B cell (primary cell): ENCODE data around the gene ZNF669. TPM values are rescaled to one million over a fixed set of nuclear protein-coding genes. Genes with fewer than 3 reads are reported as not detected.

Source experiments
- ATAC-seq: fragments of 200-7000 bp; cut with Tn5 transposase; one replicate; pipeline ENCODE4 v1.10.0; 2021; ENCODE audit warnings: low read depth, mild to moderate bottlenecking, moderate number of reproducible peaks, moderate library complexity
- CTCF ChIA-PET: fragments of 350-600 bp; sonication (Branson Sonifier 250); formaldehyde crosslinking; loops from one replicate; lab custom pipeline; 2021; ENCODE audit warnings: antibody characterized with exemption, inconsistent platforms; lab: Charles Lee
- POLR2A ChIA-PET: fragments of 350-600 bp; sonication (Branson Sonifier 250); formaldehyde crosslinking; loops from one replicate; lab custom pipeline; 2021; ENCODE audit warnings: antibody characterized with exemption; lab: Charles Lee
- DNase-seq: peaks from one replicate; pipeline ENCODE4 v3.0.0; 2013
- H2AFZ ChIP-seq: 2 replicates; pipeline ENCODE4 v1.6.1; 2012; ENCODE audit warnings: mild to moderate bottlenecking, low read depth, low read length; ENCODE audit not compliant: insufficient read depth, poor library complexity, severe bottlenecking
- H3K27ac ChIP-seq, 2 donors: 1 replicate in 1 of 2; 2 replicates in 1 of 2; pipeline ENCODE4 v1.5.1; 2012 to 2013; ENCODE audit warnings: low read length in 2 of 2, mild to moderate bottlenecking in 2 of 2, moderate library complexity in 1 of 2
- H3K27me3 ChIP-seq, 4 experiments: fragments of 200-600 bp in 1 of 4; sonication (generic) in 1 of 4; replicated peaks in 1 of 4; 1 replicate in 2 of 4; 2 replicates in 2 of 4; pipeline versions ENCODE4 v1.6.1 to v1.7.0; 2013 to 2016; ENCODE audit warnings: low read length in 3 of 4, mild to moderate bottlenecking in 2 of 4, mixed read lengths in 1 of 4, moderate library complexity in 1 of 4; ENCODE audit not compliant: insufficient read depth in 4 of 4, control insufficient read depth in 3 of 4; ENCODE audit errors: control extremely low read depth in 1 of 4
- H3K36me3 ChIP-seq, 2 experiments: replicated peaks in 1 of 2; 1 replicate in 1 of 2; 2 replicates in 1 of 2; pipeline versions ENCODE4 v1.6.1 to v1.7.1; 2013; ENCODE audit warnings: low read length in 1 of 2; ENCODE audit not compliant: insufficient read depth in 2 of 2, control insufficient read depth in 1 of 2; ENCODE audit errors: control extremely low read depth in 1 of 2, extremely low read depth in 1 of 2
- H3K4me1 ChIP-seq, 2 donors: fragments of 200-600 bp in 1 of 2; sonication (generic) in 1 of 2; 1 replicate in 1 of 2; 2 replicates in 1 of 2; pipeline versions ENCODE4 v1.5.1 to v1.6.1; 2013 to 2017; ENCODE audit warnings: low read length in 2 of 2; ENCODE audit not compliant: control insufficient read depth in 2 of 2, insufficient read depth in 2 of 2
- H3K4me2 ChIP-seq: replicated peaks from 2 replicates; pipeline ENCODE3; 2012; ENCODE audit warnings: mild to moderate bottlenecking, low read depth, low read length; ENCODE audit not compliant: poor library complexity, severe bottlenecking
- H3K4me3 ChIP-seq, 5 experiments: fragments of 200-600 bp in 1 of 5; sonication (generic) in 1 of 5; 1 replicate in 3 of 5; 2 replicates in 2 of 5; pipeline versions ENCODE4 v1.5.1 to v1.7.0; 2011 to 2016; ENCODE audit warnings: low read length in 4 of 5, mild to moderate bottlenecking in 4 of 5, low read depth in 2 of 5, control low read depth in 1 of 5, moderate library complexity in 1 of 5; ENCODE audit not compliant: insufficient read depth in 1 of 5; ENCODE audit errors: control extremely low read depth in 1 of 5, extremely low read depth in 1 of 5
- H3K79me2 ChIP-seq: fragments of 200-600 bp; sonication (generic); one replicate; pipeline ENCODE4 v1.6.0; 2016; ENCODE audit warnings: low read length; ENCODE audit not compliant: control insufficient read depth, insufficient read depth
- H3K9ac ChIP-seq: fragments of 200-600 bp; sonication (generic); 2 replicates; pipeline ENCODE4 v1.6.1; 2017; ENCODE audit warnings: mild to moderate bottlenecking, low read length, moderate library complexity
- H3K9me3 ChIP-seq, 3 donors: one replicate each; pipeline versions ENCODE4 v1.6.1 to v1.7.1; 2013; ENCODE audit warnings: low read length in 2 of 3; ENCODE audit not compliant: control insufficient read depth in 2 of 3, insufficient read depth in 1 of 3; ENCODE audit errors: control extremely low read depth in 1 of 3
- H4K20me1 ChIP-seq: 2 replicates; pipeline ENCODE4 v1.6.0; 2012; ENCODE audit warnings: mild to moderate bottlenecking, low read length; ENCODE audit not compliant: insufficient read depth, control insufficient read depth, poor library complexity, severe bottlenecking
- H3K27ac Mint-ChIP-seq: one replicate; pipeline ENCODE4 v1.8.0; 2021; ENCODE audit warnings: mixed read lengths
- H3K27me3 Mint-ChIP-seq: one replicate; pipeline ENCODE4 v1.8.0; 2021; ENCODE audit warnings: mixed read lengths
- H3K4me1 Mint-ChIP-seq: one replicate; pipeline ENCODE4 v1.8.0; 2021; ENCODE audit warnings: mixed read lengths
- H3K4me3 Mint-ChIP-seq: one replicate; pipeline ENCODE4 v1.8.0; 2021; ENCODE audit warnings: mixed read lengths
- H3K9me3 Mint-ChIP-seq: one replicate; pipeline ENCODE4 v1.8.0; 2022; ENCODE audit warnings: mixed read lengths; ENCODE audit not compliant: insufficient read depth
- CTCF ChIP-seq: fragments of 200-600 bp; IDR thresholded peaks from one replicate; pipeline ENCODE4 v1.8.0; 2022; ENCODE audit warnings: antibody characterized with exemption, mild to moderate bottlenecking
- EZH2 ChIP-seq: IDR thresholded peaks from 2 replicates; pipeline ENCODE4 v1.6.1; 2012; ENCODE audit warnings: borderline replicate concordance, low read depth, mild to moderate bottlenecking, moderate library complexity, low read length; ENCODE audit not compliant: insufficient read depth, poor library complexity, severe bottlenecking
- WGBS: methylation state at CpG from one replicate; pipeline ENCODE4 v1.1.5; 2013; ENCODE audit warnings: missing lambda C conversion rate; ENCODE audit not compliant: insufficient coverage; 5-methylcytosine and 5-hydroxymethylcytosine counted together
- intact Hi-C: fragments of 100-400 bp; cut with micrococcal nuclease; formaldehyde crosslinking; loops from one replicate; pipeline ENCODE4 v1.10.0; 2022
- polyA plus RNA-seq: library from polyadenylated mRNA; depleted of rRNA; stranded (reverse); fragments of >200 nt; gene quantifications from 2 replicates; pipeline ENCODE4 v1.2.3, GENCODE V29; 2012
- total RNA-seq, 2 donors: library from RNA; stranded (reverse); fragments of 120-200 nt in 1 of 2; gene quantifications; 1 replicate in 1 of 2; 2 replicates in 1 of 2; pipeline versions ENCODE4 v1.2.3 to v1.2.4, GENCODE V29; 2013 to 2022

The ZNF669 gene
- total and polyA plus RNA-seq, 2 donors (not counting 1 experiment from before 2014, with no cell fraction given), result 16.3 to 20.8 TPM

GRCh38 chr1:247084771-247085170, 19.4 kb downstream of the ZNF669 start:
- POLR2A ChIA-PET, result no interaction called here
- Mint-ChIP-seq H3K27ac (no peak overlapping the region), H3K4me3 (no peak overlapping the region), H3K9me3 (no peaks in the 10 kb centered on the region), H3K4me1 (peaks cover 4% of the 10 kb centered on the region), H3K27me3 (peaks cover 12% of the 10 kb centered on the region)
- TF ChIP-seq EZH2, result no peak
- TF ChIP-seq CTCF, result no peak
- Histone ChIP-seq H3K4me2 (no peak overlapping the region), H3K36me3 (no peaks in the 10 kb centered on the region), H3K79me2 (no peaks in the 10 kb centered on the region), H4K20me1 (no peaks in the 10 kb centered on the region), H2AFZ (no peak overlapping the region), H3K4me1 (peaks cover 0 to under 1% of the 10 kb centered on the region in 2 donors), H3K9ac (no peak overlapping the region), H3K27ac (no peak overlapping the region), H3K4me3 (no peak overlapping the region), H3K9me3 (peaks cover 0 to 7% (median 0%) of the 10 kb centered on the region in 3 donors), H3K27me3 (no peaks in the 10 kb centered on the region)
- no peak for DNase-seq
- CTCF ChIA-PET, result no interaction called here
- ATAC-seq, result no peak
- 96% methylated on average over 8 of the region's 8 CpGs for WGBS
- intact Hi-C loops, result no loop called here

GRCh38 chr1:247079141-247079874, 24.8 kb downstream of the ZNF669 start:
- ATAC-seq (no peak), DNase-seq (peak; percentile 60)
- peaks cover 11 to 20% of the 10 kb centered on the region in 2 donors for H3K4me1 ChIP-seq
- peak overlapping the region; percentile 90 for H2AFZ ChIP-seq
- intact Hi-C loops, result loop anchor here (2.0 kb wide), 1 partner anchor 131 kb away; no protein-coding TSS in a partner anchor
- peak overlapping the region; percentile 36 to 99 (median 93) for H3K4me3 ChIP-seq
- peaks cover 20% of the 10 kb centered on the region for H3K79me2 ChIP-seq
- ChIA-PET CTCF (interaction anchor here (0.6 to 1.4 kb wide), 5 partner anchors 95 to 222 kb away, joined by 3 to 4 read pairs (median 3); no protein-coding TSS in a partner anchor), POLR2A (interaction anchor here (0.6 to 1.4 kb wide), 4 partner anchors 131 to 583 kb away, joined by 3 to 5 read pairs (median 4); partner anchors contain the start of gene AHCTF1)
- no peak for TF ChIP-seq EZH2
- TF ChIP-seq CTCF, result no peak
- Mint-ChIP-seq H3K27me3 (peaks cover 7% of the 10 kb centered on the region), H3K4me1 (peaks cover 25% of the 10 kb centered on the region), H3K27ac (peak overlapping the region; percentile 29), H3K4me3 (peak overlapping the region; percentile 93), H3K9me3 (no peaks in the 10 kb centered on the region)
- H4K20me1 ChIP-seq, result no peaks in the 10 kb centered on the region
- H3K9me3 ChIP-seq, result no peaks in the 10 kb centered on the region
- peak overlapping the region; percentile 91 for H3K9ac ChIP-seq
- no peaks in the 10 kb centered on the region for H3K36me3 ChIP-seq
- H3K27me3 ChIP-seq, result no peaks in the 10 kb centered on the region
- peak overlapping the region; percentile 61 to 80 for H3K27ac ChIP-seq
- WGBS, result 34% methylated on average over 14 of the region's 23 CpGs
- H3K4me2 ChIP-seq, result peak overlapping the region; percentile 94
